Type B pancreatic cell (in vitro differentiated cells): Measurements from ENCODE around the gene IL12A. TPM values are rescaled to one million over a fixed set of nuclear protein-coding genes. Genes with fewer than 3 reads are reported as not detected.

Experiments
- DNase-seq: peaks from one replicate; pipeline ENCODE4 v3.0.0; 2021; ENCODE audit warnings: mixed read lengths; ENCODE audit not compliant: unreplicated experiment; ENCODE audit errors: extremely low spot score
- H3K27ac Mint-ChIP-seq: 2 replicates; pipeline ENCODE4 v1.8.0; 2021; ENCODE audit warnings: mild to moderate bottlenecking, mixed read lengths
- H3K27me3 Mint-ChIP-seq: 2 replicates; pipeline ENCODE4 v1.8.0; 2021; ENCODE audit warnings: mixed read lengths
- H3K36me3 Mint-ChIP-seq: 2 replicates; pipeline ENCODE4 v1.8.0; 2021; ENCODE audit warnings: mixed read lengths
- H3K4me1 Mint-ChIP-seq: one replicate; pipeline ENCODE4 v1.8.0; 2021; ENCODE audit warnings: mixed read lengths; ENCODE audit not compliant: unreplicated experiment
- H3K4me3 Mint-ChIP-seq: 2 replicates; pipeline ENCODE4 v1.8.0; 2021; ENCODE audit warnings: mild to moderate bottlenecking, mixed read lengths
- H3K9me3 Mint-ChIP-seq: 2 replicates; pipeline ENCODE4 v1.8.0; 2021; ENCODE audit warnings: mixed read lengths
- total RNA-seq: library from RNA; stranded (reverse); gene quantifications from 2 replicates; pipeline ENCODE4 v1.2.1, GENCODE V29; 2021; ENCODE audit warnings: low replicate concordance
- TF ChIP-seq, protein P1 (sequence below): fragments of 200-600 bp; sonication (generic); conservative IDR thresholded peaks from 2 replicates; pipeline ENCODE4 v1.5.0; 2021; ENCODE audit warnings: antibody characterized with exemption, mild to moderate bottlenecking

The IL12A gene
- total RNA-seq, 1 donor from 2014 or later = 0.34 TPM

- no peaks in the 10 kb centered on the region for H3K9me3 Mint-ChIP-seq
- no peaks in the 10 kb centered on the region for H3K36me3 Mint-ChIP-seq
- DNase-seq = no peak
- peaks cover 54% of the 10 kb centered on the region for H3K27me3 Mint-ChIP-seq
- H3K4me1 Mint-ChIP-seq = no peaks in the 10 kb centered on the region
- H3K4me3 Mint-ChIP-seq = no peak overlapping the region
- H3K27ac Mint-ChIP-seq = no peak overlapping the region
- TF ChIP-seq, protein P1, sequence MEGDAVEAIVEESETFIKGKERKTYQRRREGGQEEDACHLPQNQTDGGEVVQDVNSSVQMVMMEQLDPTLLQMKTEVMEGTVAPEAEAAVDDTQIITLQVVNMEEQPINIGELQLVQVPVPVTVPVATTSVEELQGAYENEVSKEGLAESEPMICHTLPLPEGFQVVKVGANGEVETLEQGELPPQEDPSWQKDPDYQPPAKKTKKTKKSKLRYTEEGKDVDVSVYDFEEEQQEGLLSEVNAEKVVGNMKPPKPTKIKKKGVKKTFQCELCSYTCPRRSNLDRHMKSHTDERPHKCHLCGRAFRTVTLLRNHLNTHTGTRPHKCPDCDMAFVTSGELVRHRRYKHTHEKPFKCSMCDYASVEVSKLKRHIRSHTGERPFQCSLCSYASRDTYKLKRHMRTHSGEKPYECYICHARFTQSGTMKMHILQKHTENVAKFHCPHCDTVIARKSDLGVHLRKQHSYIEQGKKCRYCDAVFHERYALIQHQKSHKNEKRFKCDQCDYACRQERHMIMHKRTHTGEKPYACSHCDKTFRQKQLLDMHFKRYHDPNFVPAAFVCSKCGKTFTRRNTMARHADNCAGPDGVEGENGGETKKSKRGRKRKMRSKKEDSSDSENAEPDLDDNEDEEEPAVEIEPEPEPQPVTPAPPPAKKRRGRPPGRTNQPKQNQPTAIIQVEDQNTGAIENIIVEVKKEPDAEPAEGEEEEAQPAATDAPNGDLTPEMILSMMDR = no peak
Observed at GRCh38 chr3:160040181-160040580, 51.5 kb downstream of the IL12A start.

DNA sequence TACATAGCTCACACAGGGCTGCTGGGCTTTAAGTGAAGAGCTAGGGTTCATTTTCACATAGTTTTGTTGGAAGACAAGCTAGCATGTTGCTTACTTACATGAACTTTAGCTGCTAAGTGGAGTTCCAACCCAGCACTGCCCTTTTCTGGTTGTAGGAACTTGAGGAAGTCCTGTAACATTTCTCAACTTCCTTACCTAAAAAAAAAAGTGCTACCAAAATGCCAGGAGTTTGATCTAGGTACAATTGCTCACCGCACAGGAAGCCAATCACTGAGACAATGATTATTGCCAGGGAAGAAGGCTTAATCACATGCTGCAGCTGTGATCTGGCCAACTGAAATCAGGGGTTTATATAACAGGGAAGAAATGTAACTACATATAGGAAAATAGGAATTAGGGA is 52.8 kb downstream of the IL12A start:
- H3K27me3 Mint-ChIP-seq = peaks cover 47% of the 10 kb centered on the region
- DNase-seq = no peak
- TF ChIP-seq, protein P1 = no peak
- no peak overlapping the region for H3K4me3 Mint-ChIP-seq
- no peaks in the 10 kb centered on the region for H3K9me3 Mint-ChIP-seq
- no peak overlapping the region for H3K27ac Mint-ChIP-seq
- H3K4me1 Mint-ChIP-seq = no peaks in the 10 kb centered on the region
- H3K36me3 Mint-ChIP-seq = no peaks in the 10 kb centered on the region

- Mint-ChIP-seq H3K27me3 (peaks cover 24% of the 10 kb centered on the region), H3K9me3 (no peaks in the 10 kb centered on the region), H3K27ac (no peak overlapping the region), H3K36me3 (no peaks in the 10 kb centered on the region), H3K4me3 (no peak overlapping the region), H3K4me1 (no peaks in the 10 kb centered on the region)
- TF ChIP-seq, protein P1 = no peak
- no peak for DNase-seq
Observed at GRCh38 chr3:160044121-160044520, 55.5 kb downstream of the IL12A start.

Other genes with a start within 250 kb of the IL12A start
- 0.43 and 13.3 TPM in 2 replicates for gene SCHIP1, start 149.0 kb upstream of the IL12A start, total RNA-seq
- gene C3orf80, start 236.6 kb downstream of the IL12A start, total RNA-seq = 2.6 and 2.8 TPM in 2 replicates